Osteoblast (primary cell): ENCODE measurements around the gene HIGD1A. TPM values are rescaled to one million over a fixed set of nuclear protein-coding genes. Genes with fewer than 3 reads are reported as not detected.
A peak's percentile ranks its signal among the peaks of the same experiment; 100 is the strongest.

Source experiments
- DNase-seq: peaks from one replicate; pipeline ENCODE4 v3.0.0; 2011; ENCODE audit warnings: low spot score, mixed read lengths; ENCODE audit not compliant: insufficient read length; ENCODE audit errors: missing footprints
- H2AFZ ChIP-seq: 2 replicates; pipeline ENCODE4 v1.6.0; 2011; ENCODE audit warnings: mild to moderate bottlenecking, low read length
- H3K27ac ChIP-seq: 2 replicates; pipeline ENCODE4 v1.5.1; 2011; ENCODE audit warnings: mild to moderate bottlenecking, low read depth, low read length, moderate library complexity
- H3K27me3 ChIP-seq: 2 replicates; pipeline ENCODE4 v1.6.0; 2012; ENCODE audit warnings: mild to moderate bottlenecking, control low read depth, inconsistent platforms, low read length, moderate library complexity; ENCODE audit not compliant: insufficient read depth
- H3K36me3 ChIP-seq: 2 replicates; pipeline ENCODE4 v1.5.1; 2011; ENCODE audit warnings: mild to moderate bottlenecking, low read length, control low read depth, moderate library complexity; ENCODE audit not compliant: insufficient read depth
- H3K4me1 ChIP-seq: 2 replicates; pipeline ENCODE4 v1.5.1; 2011; ENCODE audit warnings: mild to moderate bottlenecking, low read length, control low read depth, moderate library complexity; ENCODE audit not compliant: insufficient read depth
- H3K4me2 ChIP-seq: 2 replicates; pipeline ENCODE4 v1.6.0; 2011; ENCODE audit warnings: mild to moderate bottlenecking, low read length; ENCODE audit not compliant: insufficient read depth
- H3K4me3 ChIP-seq: fragments of 200-600 bp; sonication (generic); 3 replicates; pipeline ENCODE4 v1.5.1; 2012; ENCODE audit warnings: mild to moderate bottlenecking, low read length, inconsistent platforms; ENCODE audit not compliant: insufficient read depth
- H3K79me2 ChIP-seq: 2 replicates; pipeline ENCODE4 v1.6.0; 2012; ENCODE audit warnings: mild to moderate bottlenecking, low read length, control low read depth, inconsistent platforms; ENCODE audit not compliant: insufficient read depth
- H3K9me3 ChIP-seq: 2 replicates; pipeline ENCODE4 v1.5.1; 2011; ENCODE audit warnings: low read depth, low read length, control low read depth
- H4K20me1 ChIP-seq: 2 replicates; pipeline ENCODE4 v1.6.0; 2012; ENCODE audit warnings: mild to moderate bottlenecking, low read length, control low read depth; ENCODE audit not compliant: insufficient read depth
- CTCF ChIP-seq: IDR thresholded peaks from 2 replicates; pipeline ENCODE4 v1.5.1; 2011; ENCODE audit warnings: mild to moderate bottlenecking, low read depth, low read length, moderate library complexity; ENCODE audit errors: extremely low read depth
- total RNA-seq: library from RNA; depleted of rRNA; stranded (reverse); fragments of >200 nt; gene quantifications from 2 replicates; pipeline ENCODE4 v1.2.3, GENCODE V29; 2012

Gene HIGD1A
- total RNA-seq, 1 donor: 88.3 TPM

- DNase-seq: no peak
- Histone ChIP-seq H3K27me3 (peaks cover 6% of the 10 kb centered on the region), H2AFZ (no peak overlapping the region), H4K20me1 (no peaks in the 10 kb centered on the region), H3K27ac (no peak overlapping the region), H3K9me3 (no peaks in the 10 kb centered on the region), H3K4me1 (no peaks in the 10 kb centered on the region), H3K4me3 (no peak overlapping the region), H3K79me2 (no peaks in the 10 kb centered on the region), H3K4me2 (no peak overlapping the region), H3K36me3 (no peaks in the 10 kb centered on the region)
- TF ChIP-seq CTCF: no peak
Measured at GRCh38 chr3:42836150-42837123, 32.1 kb upstream of the HIGD1A start.

GRCh38 chr3:42831321-42831713, 27.0 kb upstream of the HIGD1A start:
- H3K4me1 ChIP-seq: no peaks in the 10 kb centered on the region
- H3K27ac ChIP-seq: no peak overlapping the region
- H3K4me3 ChIP-seq: no peak overlapping the region
- H3K9me3 ChIP-seq: no peaks in the 10 kb centered on the region
- H3K36me3 ChIP-seq: no peaks in the 10 kb centered on the region
- no peak overlapping the region for H2AFZ ChIP-seq
- TF ChIP-seq CTCF: peak; percentile 86
- DNase-seq: peak; percentile 89
- H4K20me1 ChIP-seq: no peaks in the 10 kb centered on the region
- H3K79me2 ChIP-seq: no peaks in the 10 kb centered on the region
- peaks cover 11% of the 10 kb centered on the region for H3K27me3 ChIP-seq
- H3K4me2 ChIP-seq: peak overlapping the region; percentile 20

- DNase-seq: no peak
- no peak overlapping the region for H3K27ac ChIP-seq
- H4K20me1 ChIP-seq: no peaks in the 10 kb centered on the region
- H3K27me3 ChIP-seq: peaks cover 12% of the 10 kb centered on the region
- H3K4me1 ChIP-seq: no peaks in the 10 kb centered on the region
- H3K9me3 ChIP-seq: no peaks in the 10 kb centered on the region
- no peak overlapping the region for H3K4me3 ChIP-seq
- H2AFZ ChIP-seq: no peak overlapping the region
- H3K79me2 ChIP-seq: no peaks in the 10 kb centered on the region
- peak overlapping the region; percentile 20 for H3K4me2 ChIP-seq
- H3K36me3 ChIP-seq: no peaks in the 10 kb centered on the region
- TF ChIP-seq CTCF: peak; percentile 54
Measured at GRCh38 chr3:42830437-42831320, 26.4 kb upstream of the HIGD1A start.
